NOMO-1 (cell line): ENCODE data around the gene EFNA5.
"Not testable (repeated sequence)": the region's sequence is repeated elsewhere in the genome, so short reads cannot be mapped to it uniquely, and the experiment has no call there.

ENCODE experiments used
- DNase-seq, 2 experiments: peaks; one replicate each; lab custom pipeline; 2025; ENCODE audit not compliant: unreplicated experiment in 2 of 2; lab: John Stamatoyannopoulos, UW

The EFNA5 gene

GRCh38 chr5:107356891-107357290, 313.8 kb downstream of the EFNA5 start:
- no peak for DNase-seq

- DNase-seq, result no peak
These were observed 318.2 kb downstream of the EFNA5 start for GRCh38 chr5:107352576-107352975.

- not testable (repeated sequence) for DNase-seq
These were observed 324.2 kb downstream of the EFNA5 start for GRCh38 chr5:107346580-107346979.

GRCh38 chr5:107342371-107342770, 328.4 kb downstream of the EFNA5 start:
- DNase-seq, result no peak

- no peak for DNase-seq
These were observed 329.2 kb downstream of the EFNA5 start for GRCh38 chr5:107341376-107342084.

- no peak for DNase-seq
These were observed 330.1 kb downstream of the EFNA5 start for GRCh38 chr5:107340631-107341030.

- no peak for DNase-seq
These were observed 332.4 kb downstream of the EFNA5 start for GRCh38 chr5:107338335-107338734.

DNA sequence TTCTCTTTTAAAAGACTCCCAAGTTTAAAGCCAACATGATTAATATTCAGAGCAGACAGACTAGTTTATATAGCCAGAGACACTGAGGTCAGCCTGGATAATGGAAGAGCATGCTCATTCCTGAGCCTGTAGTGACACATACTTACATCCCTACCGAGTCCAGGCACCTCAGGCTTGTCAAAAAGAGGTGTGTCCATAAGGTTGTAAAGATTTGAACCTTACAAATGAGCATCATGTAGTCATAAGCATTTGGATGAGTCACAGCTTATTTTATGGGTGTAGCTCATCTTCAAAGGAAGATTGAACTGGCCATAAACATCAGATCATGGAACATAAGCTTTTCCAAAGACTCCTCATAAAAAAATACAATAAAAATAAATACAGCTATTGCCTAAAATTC, 333.5 kb downstream of the EFNA5 start:
- DNase-seq, result no peak

DNA sequence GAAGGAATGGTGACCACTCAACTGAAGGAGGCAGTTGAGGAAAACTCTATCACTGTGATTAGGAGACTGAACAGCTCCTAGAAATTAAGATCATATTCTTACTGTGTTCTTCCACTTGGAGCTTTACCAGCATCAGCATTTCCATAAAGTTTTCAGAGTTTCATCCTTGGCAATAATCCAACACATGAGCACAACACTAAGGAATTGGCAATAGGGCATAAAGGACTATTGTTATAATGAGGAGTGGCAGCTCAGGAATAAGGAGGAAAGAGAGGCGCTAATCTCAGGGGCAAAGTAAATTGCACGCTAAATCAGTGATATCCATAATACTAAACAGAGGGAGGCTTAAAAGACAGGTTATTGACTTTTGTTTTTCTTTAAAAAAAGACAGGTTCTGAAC, 338.9 kb downstream of the EFNA5 start:
- DNase-seq, result no peak

GRCh38 chr5:107331312-107331711, 339.4 kb downstream of the EFNA5 start:
- no peak for DNase-seq

- no peak for DNase-seq
These were observed 339.8 kb downstream of the EFNA5 start for GRCh38 chr5:107330903-107331302.

DNA sequence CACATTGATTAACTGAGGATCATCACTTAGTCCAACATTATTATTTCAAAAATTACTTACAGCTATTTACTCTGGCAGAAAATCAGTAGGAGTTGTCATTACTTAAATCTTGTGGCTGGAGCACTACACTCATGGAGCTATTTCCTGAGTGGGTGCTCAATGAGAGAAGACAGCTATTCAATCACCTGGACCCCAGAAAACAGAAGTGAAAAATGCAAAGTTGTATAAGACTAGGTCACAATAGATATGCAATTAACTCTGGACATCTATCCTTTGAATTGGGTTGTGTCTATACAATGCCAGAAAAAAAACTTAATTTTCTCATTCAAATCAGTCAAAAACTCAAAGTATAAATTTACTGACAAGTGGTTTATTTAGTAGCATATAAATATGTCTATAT, 340.9 kb downstream of the EFNA5 start:
- DNase-seq, result no peak
